K562 (cell line): Measurements from ENCODE around the gene FRAT2. TPM values are rescaled to one million over a fixed set of nuclear protein-coding genes. Genes with fewer than 3 reads are reported as not detected.

ENCODE experiments used
- ATAC-seq: fragments of 200-7000 bp; cut with Tn5 transposase; 3 replicates; pipeline ENCODE4 v1.9.1; 2020; ENCODE audit warnings: moderate library complexity
- BruUV-seq: library from RNA; stranded (reverse); fragments of 400-500 nt; replicated peaks from 2 replicates; lab custom pipeline; 2021; lab: Mats Ljungman, UMichigan
- CTCF ChIA-PET: fragments of 300-600 bp; formaldehyde crosslinking; extraction: SDS; loops from one replicate; lab custom pipeline; 2021; ENCODE audit warnings: low intra/inter-chr PET ratio; lab: Yijun Ruan, JAX
- POLR2A ChIA-PET: fragments of 300-600, 350-650 bp; sonication (Branson Sonifier 250); formaldehyde crosslinking; extraction: SDS; loops from one replicate; lab custom pipeline; 2021; ENCODE audit warnings: antibody characterized with exemption, inconsistent platforms; lab: Yijun Ruan, JAX
- DNase-seq, 4 experiments: peaks; one replicate each; pipeline versions ENCODE4 v3.0.0 to v3.0.0-alpha.2; 2011 to 2018; ENCODE audit warnings: low spot score in 3 of 4, mixed read lengths in 3 of 4; ENCODE audit errors: extremely low read depth in 1 of 4
- FAIRE-seq: peaks from 2 replicates; lab custom pipeline; 2011; peaks lifted over from hg19 to GRCh38; lab: Jason Lieb, UNC
- H2AFZ ChIP-seq: 2 replicates; pipeline ENCODE4 v1.6.0; 2011; ENCODE audit warnings: low read depth, low read length, control low read depth, inconsistent platforms
- H3K27ac ChIP-seq: fragments of 200-600 bp; 3 replicates; pipeline ENCODE4 v1.8.0; 2011; ENCODE audit warnings: low read depth, mild to moderate bottlenecking, control low read depth, inconsistent platforms, low read length, moderate library complexity, mixed read lengths; ENCODE audit errors: extremely low read depth
- H3K27me3 ChIP-seq, 2 experiments: fragments of 300-600 bp in 1 of 2; 2 replicates in 1 of 2; 3 replicates in 1 of 2; pipeline versions ENCODE4 v1.6.0 to v1.8.0; 2011; ENCODE audit warnings: inconsistent platforms in 2 of 2, low read length in 2 of 2, mild to moderate bottlenecking in 1 of 2, mixed read lengths in 1 of 2, moderate library complexity in 1 of 2; ENCODE audit not compliant: control insufficient read depth in 2 of 2, insufficient read depth in 2 of 2
- H3K36me3 ChIP-seq: fragments of 300-600 bp; 3 replicates; pipeline ENCODE4 v1.8.0; 2011; ENCODE audit warnings: mild to moderate bottlenecking, low read length, inconsistent platforms; ENCODE audit not compliant: control insufficient read depth, insufficient read depth
- H3K4me1 ChIP-seq, 2 experiments: fragments of 200-600 bp in 1 of 2; replicated peaks in 1 of 2; 2 replicates in 1 of 2; 3 replicates in 1 of 2; pipeline versions ENCODE4 v1.5.1 to v1.8.0; 2011; ENCODE audit warnings: inconsistent platforms in 2 of 2, low read length in 2 of 2, mild to moderate bottlenecking in 1 of 2, mixed read lengths in 1 of 2, moderate library complexity in 1 of 2; ENCODE audit not compliant: control insufficient read depth in 2 of 2, insufficient read depth in 2 of 2
- H3K4me2 ChIP-seq: 2 replicates; pipeline ENCODE4 v1.6.1; 2011; ENCODE audit warnings: low read length, control low read depth, inconsistent platforms, mixed read lengths; ENCODE audit not compliant: insufficient read depth
- H3K4me3 ChIP-seq: fragments of 200-600 bp; sonication (generic), shearing (Covaris generic); 2 replicates; pipeline ENCODE4 v1.5.1; 2016; ENCODE audit warnings: control low read depth, inconsistent platforms
- H3K79me2 ChIP-seq: fragments of 200-600 bp; 3 replicates; pipeline ENCODE4 v1.8.0; 2011; ENCODE audit warnings: low read length, inconsistent platforms; ENCODE audit not compliant: control insufficient read depth, insufficient read depth
- H3K9ac ChIP-seq, 2 experiments: 2 replicates each; pipeline versions ENCODE4 v1.6.0 to v1.6.1; 2011; ENCODE audit warnings: low read depth in 2 of 2, low read length in 2 of 2, control low read depth in 1 of 2, inconsistent platforms in 1 of 2, mild to moderate bottlenecking in 1 of 2, mixed read lengths in 1 of 2; ENCODE audit not compliant: insufficient read depth in 1 of 2
- H3K9me1 ChIP-seq: one replicate; pipeline ENCODE4 v1.6.0; 2011; ENCODE audit warnings: inconsistent platforms, mild to moderate bottlenecking, low read length, moderate library complexity; ENCODE audit not compliant: control insufficient read depth, insufficient read depth
- H3K9me3 ChIP-seq: replicated peaks from 2 replicates; pipeline ENCODE4 v1.5.1; 2011; ENCODE audit warnings: low read depth, low read length, inconsistent platforms; ENCODE audit not compliant: control insufficient read depth, insufficient read depth
- H4K20me1 ChIP-seq: replicated peaks from 2 replicates; pipeline ENCODE4 v1.6.1; 2011; ENCODE audit warnings: low read length, inconsistent platforms, mixed read lengths; ENCODE audit not compliant: control insufficient read depth, insufficient read depth
- AFF4 ChIP-seq: sonication (generic); formaldehyde crosslinking; IDR thresholded peaks from 2 replicates; pipeline ENCODE4 v1.8.0; 2023; ENCODE audit warnings: mild to moderate bottlenecking, missing genetic modification reagents
- ARID2 ChIP-seq: fragments of 450-650 bp; IDR thresholded peaks from 2 replicates; pipeline ENCODE4 v1.6.1; 2017; ENCODE audit warnings: antibody characterized with exemption, mild to moderate bottlenecking
- ATF2 ChIP-seq: sonication (generic); formaldehyde crosslinking; IDR thresholded peaks from 2 replicates; pipeline ENCODE4 v1.8.1; 2022; ENCODE audit warnings: missing genetic modification reagents
- CBX1 ChIP-seq: sonication (generic); IDR thresholded peaks from 2 replicates; pipeline ENCODE4 v1.6.1; 2016; ENCODE audit warnings: antibody characterized with exemption, low read depth, mild to moderate bottlenecking
- POLR2AphosphoS5 ChIP-seq: IDR thresholded peaks from 2 replicates; pipeline ENCODE4 v1.6.1; 2011; ENCODE audit warnings: mild to moderate bottlenecking, low read depth, low read length, moderate library complexity; ENCODE audit not compliant: control insufficient read depth, insufficient read depth
- PREB ChIP-seq: sonication (generic); formaldehyde crosslinking; IDR thresholded peaks from 2 replicates; pipeline ENCODE4 v1.8.1; 2023; ENCODE audit warnings: mild to moderate bottlenecking, missing genetic modification reagents
- RBFOX2 ChIP-seq: fragments of 200-400 bp; formaldehyde crosslinking; IDR thresholded peaks from 2 replicates; pipeline ENCODE4 v1.6.1; 2017; ENCODE audit warnings: low read depth, mild to moderate bottlenecking, low read length, moderate library complexity
- TAF15 ChIP-seq: fragments of 200-400 bp; formaldehyde crosslinking; IDR thresholded peaks from 2 replicates; pipeline ENCODE4 v1.6.1; 2017; ENCODE audit warnings: mild to moderate bottlenecking, low read depth, low read length, moderate library complexity
- ZHX1 ChIP-seq: fragments of 150-350 bp; conservative IDR thresholded peaks from 2 replicates; pipeline ENCODE4 v1.6.1; 2014; ENCODE audit warnings: low read length
- WGBS: fragments of 100-300 bp; shearing (Covaris generic); methylation state at CpG from one replicate; pipeline ENCODE4 v1.1.6; 2016; ENCODE audit warnings: low coverage, mixed read lengths; ENCODE audit not compliant: insufficient coverage; ENCODE audit errors: missing lambda C conversion rate; 5-methylcytosine and 5-hydroxymethylcytosine counted together
- in situ Hi-C: fragments of 300-500 bp; cut with MboI; formaldehyde crosslinking; loops from 4 replicates; pipeline ENCODE4 v1.15.0; 2018; ENCODE audit warnings: inconsistent platforms, mixed read lengths
- intact Hi-C: fragments of 100-400 bp; cut with micrococcal nuclease; formaldehyde crosslinking; loops from 2 replicates; pipeline ENCODE4 v1.14.2; 2022
- polyA plus RNA-seq, 8 experiments: library from polyadenylated mRNA; depleted of rRNA in 4 of 8; stranded (reverse) in 5 of 8; unstranded in 3 of 8; fragments of >200 nt; fragmentation: Nextera tagmentation in 2 of 8; fragmentation: Illumina TruSeq in 1 of 8; extraction: Ambion mirVana in 2 of 8; extraction: Trizol in 1 of 8; gene quantifications; 2 replicates each; pipeline versions ENCODE4 v1.2.1 to v1.2.3, GENCODE V29; 2011 to 2014; ENCODE audit warnings: inconsistent platforms in 1 of 8, missing spikeins in 1 of 8
- total RNA-seq, 7 experiments: library from RNA; depleted of rRNA in 6 of 7; stranded (reverse); fragments of >200 nt in 6 of 7; fragmentation: Illumina TruSeq in 2 of 7; extraction: Trizol in 2 of 7; gene quantifications; 2 replicates each; pipeline versions ENCODE4 v1.2.1 to v1.2.3, GENCODE V29; 2011 to 2021; ENCODE audit warnings: low replicate concordance in 1 of 7

Gene FRAT2
- total and polyA plus RNA-seq, 9 of the 15 experiments (the other 6 are each of a cell fraction or from before 2014, with no cell fraction given), result 4.3 to 31.7 (median 19.5) TPM

- Histone ChIP-seq H3K36me3 (peaks cover 71% of the 10 kb centered on the region), H3K9me3 (no peaks in the 10 kb centered on the region), H4K20me1 (no peaks in the 10 kb centered on the region), H3K4me2 (no peak overlapping the region), H2AFZ (no peak overlapping the region), H3K79me2 (no peaks in the 10 kb centered on the region), H3K9me1 (no peaks in the 10 kb centered on the region), H3K9ac (peak overlapping the region in 1 of 2 experiments; percentile 1; a peak in 1 of 4 replicates), H3K4me1 (peaks cover 0 to 3% of the 10 kb centered on the region in 2 experiments; a peak in 1 of 5 replicates), H3K27ac (no peak overlapping the region), H3K4me3 (no peak overlapping the region), H3K27me3 (no peaks in the 10 kb centered on the region)
- intact Hi-C loops (no loop called here), in situ Hi-C loops (no loop called here)
- FAIRE-seq (no peak), DNase-seq (no peak), ATAC-seq (no peak)
- ChIA-PET CTCF (no interaction called here), POLR2A (no interaction called here)
- TF ChIP-seq TAF15 (no peak), RBFOX2 (no peak), AFF4 (no peak), ATF2 (CRISPR knock-in tag) (no peak), CBX1 (no peak), ARID2 (no peak), POLR2AphosphoS5 (no peak), ZHX1 (no peak), PREB (CRISPR knock-in tag) (no peak)
- BruUV-seq, result no TSS peak
- 94% methylated on average over 12 of the region's 15 CpGs for WGBS
Measured at GRCh38 chr10:97378933-97379921, 44.7 kb upstream of the FRAT2 start.
